HEK293 (cell line): ENCODE measurements around the gene ZFPM1.

ENCODE experiments used
- CTCF ChIA-PET: fragments of 350-600 bp; formaldehyde crosslinking; extraction: SDS; loops from one replicate; lab custom pipeline; 2021; ENCODE audit warnings: antibody characterized with exemption; lab: Yijun Ruan, JAX
- POLR2A ChIA-PET: fragments of 300-600 bp; formaldehyde crosslinking; extraction: SDS; loops from one replicate; lab custom pipeline; 2020; ENCODE audit warnings: antibody characterized with exemption, inconsistent platforms; lab: Yijun Ruan, JAX
- H3K27ac ChIP-seq: fragments of 200-500 bp; sonication (Bioruptor generic); 2 replicates; pipeline ENCODE4 v1.5.1; 2014; ENCODE audit warnings: low read depth, low read length, control low read depth, inconsistent platforms; ENCODE audit errors: extremely low read depth
- H3K36me3 ChIP-seq, 2 experiments: fragments of 200-500 bp in 1 of 2; sonication (Bioruptor generic) in 1 of 2; 1 replicate in 1 of 2; 2 replicates in 1 of 2; pipeline ENCODE4 v1.5.1; 2014 to 2017; ENCODE audit warnings: inconsistent platforms in 2 of 2, low read length in 2 of 2; ENCODE audit not compliant: control insufficient read depth in 2 of 2, insufficient read depth in 1 of 2
- H3K4me1 ChIP-seq: fragments of 200-500 bp; sonication (Bioruptor generic); 2 replicates; pipeline ENCODE4 v1.5.1; 2014; ENCODE audit warnings: mild to moderate bottlenecking, low read length, inconsistent platforms; ENCODE audit not compliant: control insufficient read depth, insufficient read depth
- H3K4me3 ChIP-seq: 2 replicates; pipeline ENCODE4 v1.5.1; 2011; ENCODE audit warnings: low read depth, mild to moderate bottlenecking, control low read depth, low read length, moderate library complexity
- H3K9me3 ChIP-seq: fragments of 200-500 bp; sonication (Bioruptor generic); 2 replicates; pipeline ENCODE4 v1.5.1; 2014; ENCODE audit warnings: low read depth, low read length, inconsistent platforms; ENCODE audit not compliant: control insufficient read depth, insufficient read depth
- CTCF ChIP-seq: fragments of 450-650 bp; formaldehyde crosslinking; IDR thresholded peaks from 2 replicates; pipeline ENCODE4 v1.5.1; 2016; ENCODE audit warnings: missing biosample characterization, missing genetic modification characterization
- HOXA7 ChIP-seq: sonication (generic); formaldehyde crosslinking; IDR thresholded peaks from 2 replicates; pipeline ENCODE4 v1.8.1; 2022; ENCODE audit warnings: missing genetic modification reagents, borderline replicate concordance
- HOXC10 ChIP-seq: sonication (generic); formaldehyde crosslinking; IDR thresholded peaks from 2 replicates; pipeline ENCODE4 v1.8.1; 2023; ENCODE audit warnings: mild to moderate bottlenecking, missing genetic modification reagents
- KLF7 ChIP-seq: fragments of 450-650 bp; formaldehyde crosslinking; IDR thresholded peaks from 2 replicates; pipeline ENCODE4 v1.5.1; 2016; ENCODE audit warnings: missing biosample characterization, missing genetic modification characterization, borderline replicate concordance
- RBAK ChIP-seq: fragments of 450-650 bp; formaldehyde crosslinking; IDR thresholded peaks from 2 replicates; pipeline ENCODE4 v1.5.1; 2016; ENCODE audit warnings: missing biosample characterization, missing genetic modification characterization
- YY1 ChIP-seq: fragments of 450-650 bp; formaldehyde crosslinking; IDR thresholded peaks from 2 replicates; pipeline ENCODE4 v1.5.1; 2018; ENCODE audit warnings: missing biosample characterization, missing genetic modification characterization
- ZBTB48 ChIP-seq: fragments of 450-650 bp; formaldehyde crosslinking; IDR thresholded peaks from 2 replicates; pipeline ENCODE4 v1.5.1; 2016; ENCODE audit warnings: missing biosample characterization, missing genetic modification characterization
- ZBTB8A ChIP-seq: fragments of 450-650 bp; formaldehyde crosslinking; IDR thresholded peaks from 2 replicates; pipeline ENCODE4 v1.5.1; 2016; ENCODE audit warnings: missing biosample characterization, missing genetic modification characterization
- ZFP3 ChIP-seq: fragments of 450-650 bp; formaldehyde crosslinking; IDR thresholded peaks from 2 replicates; pipeline ENCODE4 v1.5.1; 2016; ENCODE audit warnings: low read depth, missing biosample characterization, missing genetic modification characterization
- ZNF140 ChIP-seq: fragments of 450-650 bp; formaldehyde crosslinking; IDR thresholded peaks from 2 replicates; pipeline ENCODE4 v1.5.1; 2016; ENCODE audit warnings: missing biosample characterization, missing genetic modification characterization
- ZNF169 ChIP-seq: fragments of 450-650 bp; formaldehyde crosslinking; IDR thresholded peaks from 2 replicates; pipeline ENCODE4 v1.5.1; 2016; ENCODE audit warnings: missing biosample characterization, missing genetic modification characterization
- ZNF2 ChIP-seq: fragments of 450-650 bp; formaldehyde crosslinking; IDR thresholded peaks from 2 replicates; pipeline ENCODE4 v1.5.1; 2016; ENCODE audit warnings: missing biosample characterization, missing genetic modification characterization
- ZNF202 ChIP-seq: fragments of 450-650 bp; formaldehyde crosslinking; IDR thresholded peaks from 2 replicates; pipeline ENCODE4 v1.5.1; 2016; ENCODE audit warnings: missing biosample characterization, missing genetic modification characterization, borderline replicate concordance
- ZNF266 ChIP-seq: fragments of 450-650 bp; formaldehyde crosslinking; IDR thresholded peaks from 2 replicates; pipeline ENCODE4 v1.5.1; 2016; ENCODE audit warnings: missing biosample characterization, missing genetic modification characterization, low read depth
- ZNF324 ChIP-seq: fragments of 450-650 bp; formaldehyde crosslinking; IDR thresholded peaks from 2 replicates; pipeline ENCODE4 v1.5.1; 2016; ENCODE audit warnings: missing biosample characterization, missing genetic modification characterization
- ZNF341 ChIP-seq: fragments of 450-650 bp; formaldehyde crosslinking; IDR thresholded peaks from 2 replicates; pipeline ENCODE4; 2016; ENCODE audit warnings: low read depth, missing biosample characterization, missing genetic modification characterization
- ZNF362 ChIP-seq: fragments of 450-650 bp; formaldehyde crosslinking; IDR thresholded peaks from 2 replicates; pipeline ENCODE4 v1.5.1; 2016; ENCODE audit warnings: missing biosample characterization, missing genetic modification characterization
- ZNF366 ChIP-seq: fragments of 450-650 bp; formaldehyde crosslinking; conservative IDR thresholded peaks from 2 replicates; pipeline ENCODE4 v1.5.1; 2016; ENCODE audit warnings: missing biosample characterization, missing genetic modification characterization
- ZNF391 ChIP-seq: fragments of 450-650 bp; formaldehyde crosslinking; IDR thresholded peaks from 2 replicates; pipeline ENCODE4 v1.5.1; 2016; ENCODE audit warnings: low read depth, missing biosample characterization, missing genetic modification characterization, borderline replicate concordance
- ZNF449 ChIP-seq: fragments of 450-650 bp; formaldehyde crosslinking; IDR thresholded peaks from 2 replicates; pipeline ENCODE4 v1.5.1; 2017; ENCODE audit warnings: missing biosample characterization, mild to moderate bottlenecking, missing genetic modification characterization, moderate library complexity
- ZNF501 ChIP-seq: fragments of 450-650 bp; formaldehyde crosslinking; IDR thresholded peaks from 2 replicates; pipeline ENCODE4 v1.5.1; 2016; ENCODE audit warnings: missing biosample characterization, missing genetic modification characterization
- ZNF624 ChIP-seq: fragments of 450-650 bp; formaldehyde crosslinking; IDR thresholded peaks from 2 replicates; pipeline ENCODE4 v1.5.1; 2017; ENCODE audit warnings: missing biosample characterization, missing genetic modification characterization
- ZNF701 ChIP-seq: fragments of 450-650 bp; formaldehyde crosslinking; IDR thresholded peaks from 2 replicates; pipeline ENCODE4 v1.5.1; 2016; ENCODE audit warnings: missing biosample characterization, missing genetic modification characterization
- ZNF768 ChIP-seq: fragments of 450-650 bp; formaldehyde crosslinking; IDR thresholded peaks from 2 replicates; pipeline ENCODE4 v1.5.1; 2018; ENCODE audit warnings: missing biosample characterization, mild to moderate bottlenecking, missing genetic modification characterization
- ZSCAN4 ChIP-seq: fragments of 450-650 bp; formaldehyde crosslinking; IDR thresholded peaks from 2 replicates; pipeline ENCODE4 v1.5.1; 2017; ENCODE audit warnings: missing biosample characterization, missing genetic modification characterization
- TF ChIP-seq, protein P1 (sequence below): fragments of 450-650 bp; formaldehyde crosslinking; IDR thresholded peaks from 2 replicates; pipeline ENCODE4 v1.5.1; 2017; ENCODE audit warnings: missing biosample characterization, missing genetic modification characterization
- TF ChIP-seq, protein P2 (sequence below): fragments of 450-650 bp; formaldehyde crosslinking; IDR thresholded peaks from 2 replicates; pipeline ENCODE4 v1.5.1; 2016; ENCODE audit warnings: missing biosample characterization, missing genetic modification characterization

The ZFPM1 gene

DNA sequence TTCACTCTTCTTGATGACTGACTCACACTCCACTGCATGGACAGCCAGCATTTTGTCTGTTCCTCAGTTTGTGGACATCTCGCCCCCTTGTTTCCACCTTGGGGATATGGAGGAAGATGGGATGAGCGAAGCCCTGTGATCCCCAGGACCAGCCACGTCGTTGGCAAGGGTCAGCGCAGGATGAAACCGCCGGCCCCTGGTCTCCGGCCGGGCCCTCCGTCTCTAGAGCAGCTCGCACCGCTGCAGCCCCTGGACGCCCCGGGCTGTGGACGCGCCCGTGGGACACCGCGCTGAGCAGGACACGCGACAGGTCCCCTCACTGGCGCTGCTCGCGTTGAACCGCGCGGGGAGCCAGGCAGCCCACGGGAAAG, 116.5 kb downstream of the ZFPM1 start (continued):
- TF ChIP-seq CTCF (tag by site-specific recombination) (0 out of 2 replicates have a peak, but pooled peaks have one; percentile 8), ZNF140 (no peak), ZNF624 (tag by site-specific recombination) (no peak), ZNF501 (no peak), ZNF2 (tag by site-specific recombination) (0 out of 2 replicates have a peak, but pooled peaks have one; percentile 39), ZNF202 (tag by site-specific recombination) (no peak)
- TF ChIP-seq, protein P1, sequence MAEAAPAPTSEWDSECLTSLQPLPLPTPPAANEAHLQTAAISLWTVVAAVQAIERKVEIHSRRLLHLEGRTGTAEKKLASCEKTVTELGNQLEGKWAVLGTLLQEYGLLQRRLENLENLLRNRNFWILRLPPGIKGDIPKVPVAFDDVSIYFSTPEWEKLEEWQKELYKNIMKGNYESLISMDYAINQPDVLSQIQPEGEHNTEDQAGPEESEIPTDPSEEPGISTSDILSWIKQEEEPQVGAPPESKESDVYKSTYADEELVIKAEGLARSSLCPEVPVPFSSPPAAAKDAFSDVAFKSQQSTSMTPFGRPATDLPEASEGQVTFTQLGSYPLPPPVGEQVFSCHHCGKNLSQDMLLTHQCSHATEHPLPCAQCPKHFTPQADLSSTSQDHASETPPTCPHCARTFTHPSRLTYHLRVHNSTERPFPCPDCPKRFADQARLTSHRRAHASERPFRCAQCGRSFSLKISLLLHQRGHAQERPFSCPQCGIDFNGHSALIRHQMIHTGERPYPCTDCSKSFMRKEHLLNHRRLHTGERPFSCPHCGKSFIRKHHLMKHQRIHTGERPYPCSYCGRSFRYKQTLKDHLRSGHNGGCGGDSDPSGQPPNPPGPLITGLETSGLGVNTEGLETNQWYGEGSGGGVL = no peak
- TF ChIP-seq, all 188 proteins: peak for 3

DNA sequence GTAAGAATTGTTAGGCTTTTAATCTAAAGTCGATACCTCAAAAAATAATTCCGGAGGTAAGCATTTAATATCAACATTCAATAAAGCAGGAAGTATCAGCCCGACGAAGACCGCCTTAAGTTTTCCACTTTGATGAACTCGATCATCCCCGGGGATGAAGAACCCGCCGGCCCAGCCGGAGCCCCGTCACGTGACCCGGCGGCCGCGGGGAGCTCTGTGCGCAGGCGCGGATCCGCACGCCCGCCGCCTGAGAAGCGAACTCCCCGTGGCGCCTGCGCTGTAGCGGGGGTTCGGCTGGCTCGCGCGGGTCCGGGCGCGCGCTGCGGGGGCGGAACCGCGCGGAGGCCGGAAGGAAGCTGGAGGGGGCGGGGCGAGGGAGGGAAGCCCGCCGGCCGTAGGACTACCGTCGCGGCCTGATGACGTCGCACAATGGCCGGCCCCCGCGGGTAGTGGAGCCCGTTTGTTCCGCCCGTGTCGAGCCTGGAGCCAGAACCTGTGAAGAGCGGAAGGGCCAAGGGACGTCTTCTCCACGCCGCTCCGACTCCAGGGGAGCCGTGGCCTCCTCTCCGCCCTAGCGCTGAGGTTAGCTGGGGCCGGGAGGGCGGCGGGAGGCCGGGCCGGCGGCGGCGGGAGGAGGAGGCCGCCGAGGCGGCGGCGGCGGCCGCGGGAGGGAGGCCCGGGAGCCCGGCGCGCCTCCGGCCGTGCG, 117.1 kb downstream of the ZFPM1 start, which contains the start of gene ZC3H18:
Gene ZC3H18, plus strand, starts transcription at position 419 of the 706 bp plus-strand sequence. CDS start 6,721 bp downstream, outside the sequence.
- Histone ChIP-seq H3K9me3 (no peaks in the 10 kb centered on the region), H3K4me3 (peak within 1 kb of the TSS; percentile 97), H3K36me3 (peaks cover 12 to 30% of the 10 kb centered on the region in 2 experiments; a peak in 2 of 3 replicates), H3K27ac (peak within 1 kb of the TSS; percentile 59), H3K4me1 (peaks cover 3% of the 10 kb centered on the region; the same call in 1 of the 2 replicates)
- CTCF ChIA-PET = interaction anchor here (0.6 to 1.2 kb wide), 5 partner anchors 9 to 128 kb away, joined by 3 to 5 read pairs (median 3); no protein-coding TSS in a partner anchor
- POLR2A ChIA-PET = interaction anchor here (0.6 to 1.4 kb wide), 18 partner anchors 9 to 619 kb away, joined by 3 to 9 read pairs (median 4); partner anchors contain the start of genes BANP and MVD
- TF ChIP-seq ZFP3 (tag by site-specific recombination) (no peak), ZNF449 (tag by site-specific recombination) (0 out of 2 replicates have a peak, but pooled peaks have one; percentile 10), ZNF324 (tag by site-specific recombination) (no peak), ZNF341 (tag by site-specific recombination) (0 out of 2 replicates have a peak, but pooled peaks have one; percentile 14), KLF7 (tag by site-specific recombination) (no peak), ZNF391 (tag by site-specific recombination) (no peak), ZNF266 (tag by site-specific recombination) (no peak), ZNF169 (tag by site-specific recombination) (no peak), ZNF366 (tag by site-specific recombination) (no peak), HOXA7 (CRISPR knock-in tag) (no peak), ZNF362 (tag by site-specific recombination) (no peak), ZBTB48 (tag by site-specific recombination) (no peak), YY1 (tag by site-specific recombination) (peak; percentile 91), ZNF768 (tag by site-specific recombination) (no peak), HOXC10 (CRISPR knock-in tag) (no peak), RBAK (tag by site-specific recombination) (no peak), ZNF701 (tag by site-specific recombination) (no peak), ZNF140 (no peak), ZBTB8A (tag by site-specific recombination) (peak; percentile 51), ZSCAN4 (tag by site-specific recombination) (no peak)
- TF ChIP-seq, protein P2, sequence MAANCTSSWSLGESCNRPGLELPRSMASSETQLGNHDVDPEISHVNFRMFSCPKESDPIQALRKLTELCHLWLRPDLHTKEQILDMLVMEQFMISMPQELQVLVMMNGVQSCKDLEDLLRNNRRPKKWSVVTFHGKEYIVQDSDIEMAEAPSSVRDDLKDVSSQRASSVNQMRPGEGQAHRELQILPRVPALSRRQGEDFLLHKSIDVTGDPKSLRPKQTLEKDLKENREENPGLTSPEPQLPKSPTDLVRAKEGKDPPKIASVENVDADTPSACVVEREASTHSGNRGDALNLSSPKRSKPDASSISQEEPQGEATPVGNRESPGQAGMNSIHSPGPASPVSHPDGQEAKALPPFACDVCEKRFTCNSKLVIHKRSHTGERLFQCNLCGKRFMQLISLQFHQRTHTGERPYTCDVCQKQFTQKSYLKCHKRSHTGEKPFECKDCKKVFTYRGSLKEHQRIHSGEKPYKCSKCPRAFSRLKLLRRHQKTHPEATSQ = no peak
